Neural cell (in vitro differentiated cells): Measurements from ENCODE around the gene DST. TPM values are rescaled to one million over a fixed set of nuclear protein-coding genes. Genes with fewer than 3 reads are reported as not detected.

Experiments used
- H2AFZ ChIP-seq: fragments of 200-600, 300-800 bp; sonication (generic), shearing (Covaris generic); 2 replicates; pipeline ENCODE4 v1.6.0; 2014; ENCODE audit warnings: low read depth, mild to moderate bottlenecking, antibody characterized with exemption, low read length, moderate library complexity
- H3F3A ChIP-seq: fragments of 200-600 bp; shearing (Covaris generic); 2 replicates; pipeline ENCODE4 v1.6.1; 2016; ENCODE audit warnings: mild to moderate bottlenecking, moderate library complexity, mixed read lengths, antibody characterized with exemption, low read length; ENCODE audit not compliant: insufficient read depth, poor library complexity, severe bottlenecking
- H3K27ac ChIP-seq: fragments of 200-600, 300-800 bp; sonication (generic), shearing (Covaris generic); 2 replicates; pipeline ENCODE4 v1.5.1; 2014; ENCODE audit warnings: mild to moderate bottlenecking, low read length, moderate library complexity
- H3K27me3 ChIP-seq: fragments of 300-800, 200-600 bp; sonication (generic), shearing (Covaris generic); 2 replicates; pipeline ENCODE4 v1.6.0; 2014; ENCODE audit warnings: mild to moderate bottlenecking, low read depth, low read length, moderate library complexity; ENCODE audit not compliant: insufficient read depth
- H3K36me3 ChIP-seq: fragments of 300-800, 200-600 bp; sonication (generic), shearing (Covaris generic); 2 replicates; pipeline ENCODE4 v1.5.1; 2014; ENCODE audit warnings: mild to moderate bottlenecking, antibody characterized with exemption, low read length, moderate library complexity; ENCODE audit not compliant: insufficient read depth
- H3K4me2 ChIP-seq: fragments of 300-800, 200-600 bp; sonication (generic), shearing (Covaris generic); 2 replicates; pipeline ENCODE4 v1.6.0; 2014; ENCODE audit warnings: mild to moderate bottlenecking, low read length
- H3K4me3 ChIP-seq: fragments of 300-800, 200-600 bp; sonication (generic), shearing (Covaris generic); 2 replicates; pipeline ENCODE4 v1.5.1; 2014; ENCODE audit warnings: mild to moderate bottlenecking, low read length, moderate library complexity
- H3K79me2 ChIP-seq: fragments of 200-600 bp; shearing (Covaris generic); replicated peaks from 2 replicates; pipeline ENCODE4 v1.6.0; 2014; ENCODE audit warnings: mild to moderate bottlenecking, low read length, moderate library complexity; ENCODE audit not compliant: insufficient read depth
- H3K9ac ChIP-seq: fragments of 300-800, 200-600 bp; sonication (generic), shearing (Covaris generic); 2 replicates; pipeline ENCODE4 v1.6.1; 2016; ENCODE audit warnings: mild to moderate bottlenecking, low read length, mixed read lengths
- H3K9me2 ChIP-seq: fragments of 200-600 bp; shearing (Covaris generic); 2 replicates; pipeline ENCODE4 v1.6.1; 2016; ENCODE audit warnings: mild to moderate bottlenecking, low read length, mixed read lengths; ENCODE audit not compliant: insufficient read depth
- H3K9me3 ChIP-seq: fragments of 200-600, 300-800 bp; sonication (generic), shearing (Covaris generic); 2 replicates; pipeline ENCODE4 v1.6.1; 2016; ENCODE audit warnings: mild to moderate bottlenecking, mixed run types, low read length, moderate library complexity, mixed read lengths
- H4K20me1 ChIP-seq: fragments of 200-600 bp; shearing (Covaris generic); 2 replicates; pipeline ENCODE4 v1.6.1; 2016; ENCODE audit warnings: mild to moderate bottlenecking, mixed run types; ENCODE audit not compliant: insufficient read depth
- CTCF ChIP-seq: fragments of 450-650 bp; IDR thresholded peaks from 2 replicates; pipeline ENCODE4 v1.5.1; 2014; ENCODE audit warnings: antibody characterized with exemption, mild to moderate bottlenecking, moderate library complexity; ENCODE audit not compliant: poor library complexity, severe bottlenecking
- EP300 ChIP-seq: fragments of 450-650 bp; conservative IDR thresholded peaks from 2 replicates; pipeline ENCODE4 v1.6.1; 2014; ENCODE audit warnings: antibody characterized with exemption, mild to moderate bottlenecking, moderate library complexity; ENCODE audit not compliant: poor library complexity, severe bottlenecking
- EZH2 ChIP-seq: fragments of 200-600, 300-800 bp; shearing (Covaris generic), sonication (generic); IDR thresholded peaks from 2 replicates; pipeline ENCODE4 v1.6.1; 2014; ENCODE audit warnings: antibody characterized with exemption, low read length, borderline replicate concordance, mild to moderate bottlenecking; ENCODE audit not compliant: insufficient read depth, poor library complexity, severe bottlenecking
- MXI1 ChIP-seq: fragments of 450-650 bp; conservative IDR thresholded peaks from 2 replicates; pipeline ENCODE4 v1.6.1; 2014; ENCODE audit warnings: antibody characterized with exemption, mild to moderate bottlenecking; ENCODE audit not compliant: poor library complexity, severe bottlenecking
- POLR2AphosphoS5 ChIP-seq: IDR thresholded peaks from 2 replicates; pipeline ENCODE4 v1.6.1; 2012
- RAD21 ChIP-seq: fragments of 450-650 bp; conservative IDR thresholded peaks from 2 replicates; pipeline ENCODE4 v1.6.1; 2014; ENCODE audit warnings: antibody characterized with exemption, mild to moderate bottlenecking, moderate library complexity
- REST ChIP-seq: IDR thresholded peaks from 2 replicates; pipeline ENCODE4 v1.6.1; 2012; ENCODE audit warnings: borderline replicate concordance
- SMC3 ChIP-seq: fragments of 450-650 bp; conservative IDR thresholded peaks from 2 replicates; pipeline ENCODE4 v1.6.1; 2014; ENCODE audit warnings: antibody characterized with exemption, mild to moderate bottlenecking, moderate library complexity; ENCODE audit not compliant: poor library complexity
- TAF1 ChIP-seq: IDR thresholded peaks from 2 replicates; pipeline ENCODE4 v1.6.1; 2012; ENCODE audit warnings: low read depth
- polyA plus RNA-seq: library from polyadenylated mRNA; depleted of rRNA; stranded (reverse); fragments of >200 nt; gene quantifications from 2 replicates; pipeline ENCODE4 v1.2.3, GENCODE V29; 2014

DST gene
- polyA plus RNA-seq, 1 donor from 2014 or later, result 118 TPM

- Histone ChIP-seq H3K4me3 (no peak overlapping the region), H3F3A (no peaks in the 10 kb centered on the region), H3K27me3 (no peaks in the 10 kb centered on the region), H4K20me1 (no peaks in the 10 kb centered on the region), H3K4me2 (no peak overlapping the region), H3K27ac (no peak overlapping the region), H3K9me2 (no peaks in the 10 kb centered on the region), H3K79me2 (no peaks in the 10 kb centered on the region), H3K9ac (no peak overlapping the region), H3K9me3 (no peaks in the 10 kb centered on the region), H3K36me3 (no peaks in the 10 kb centered on the region), H2AFZ (no peak overlapping the region)
- TF ChIP-seq MXI1, result no peak
- TF ChIP-seq POLR2AphosphoS5, result no peak
- TF ChIP-seq SMC3, result no peak
- TF ChIP-seq EZH2, result no peak
- no peak for TF ChIP-seq CTCF
- TF ChIP-seq EP300, result no peak
- TF ChIP-seq TAF1, result no peak
- TF ChIP-seq REST, result no peak
- TF ChIP-seq RAD21, result no peak
Measured at GRCh38 chr6:56689663-56690062, 47.0 kb upstream of the DST start.

GRCh38 chr6:56689114-56689513 is 46.4 kb upstream of the DST start:
- Histone ChIP-seq H4K20me1 (no peaks in the 10 kb centered on the region), H2AFZ (no peak overlapping the region), H3K9me2 (no peaks in the 10 kb centered on the region), H3F3A (no peaks in the 10 kb centered on the region), H3K9me3 (no peaks in the 10 kb centered on the region), H3K4me3 (no peak overlapping the region), H3K27me3 (no peaks in the 10 kb centered on the region), H3K27ac (no peak overlapping the region), H3K4me2 (no peak overlapping the region), H3K36me3 (no peaks in the 10 kb centered on the region), H3K79me2 (no peaks in the 10 kb centered on the region), H3K9ac (no peak overlapping the region)
- TF ChIP-seq SMC3, result no peak
- TF ChIP-seq EP300, result no peak
- TF ChIP-seq MXI1, result no peak
- TF ChIP-seq POLR2AphosphoS5, result no peak
- no peak for TF ChIP-seq REST
- TF ChIP-seq CTCF, result no peak
- TF ChIP-seq RAD21, result no peak
- no peak for TF ChIP-seq EZH2
- TF ChIP-seq TAF1, result no peak
